ENCODE data around the gene ZNF639. TPM values are rescaled to one million over a fixed set of nuclear protein-coding genes. Genes with fewer than 3 reads are reported as not detected.
A peak's percentile ranks its signal among the peaks of the same experiment; 100 is the strongest.

Gene ZNF639
- total and polyA plus RNA-seq, 2 of the 13 experiments (the other 11 are each of a cell fraction or from before 2014, with no cell fraction given) = 11.6 to 42.4 TPM

- Histone ChIP-seq H3K9me3 (ENCODE audit: low read length) (no peaks in the 10 kb centered on the region), H3K36me3 (replicated peaks in 1 of 2; ENCODE audit: control insufficient read depth in 1 of 2, insufficient read depth in 2 of 2, low read length in 2 of 2) (no peaks in the 10 kb centered on the region), H3K27me3 (ENCODE audit: control insufficient read depth in 1 of 2, insufficient read depth in 2 of 2, low read length in 2 of 2) (no peaks in the 10 kb centered on the region), H3K4me1 (ENCODE audit: insufficient read depth, low read length) (peaks cover 42% of the 10 kb centered on the region), H3K27ac (ENCODE audit: extremely low read length, insufficient read depth, low read length) (no peak overlapping the region), H3K79me2 (ENCODE audit: insufficient read depth, low read length) (peaks cover 8% of the 10 kb centered on the region), H4K20me1 (ENCODE audit: insufficient read depth, low read length) (no peaks in the 10 kb centered on the region), H3K4me2 (ENCODE audit: low read depth, low read length) (no peak overlapping the region), H2AFZ (ENCODE audit: low read length) (no peak overlapping the region), H3K4me3 (replicated peaks in 1 of 3; ENCODE audit: insufficient read depth in 1 of 3, low read depth in 2 of 3, low read length in 3 of 3) (no peak overlapping the region), H3K9ac (ENCODE audit: insufficient read depth, low read depth, low read length) (no peak overlapping the region)
- FAIRE-seq (no peak), ATAC-seq (no peak), DNase-seq (ENCODE audit: low spot score) (no peak)
- POLR2A ChIA-PET = no interaction called here
- BruUV-seq (replicated peaks) = no TSS peak
- no peak for TF ChIP-seq HMG20A (CRISPR knock-in tag; IDR thresholded peaks at IDR 0.05; ENCODE audit: borderline replicate concordance)
- no peak for TF ChIP-seq PCBP1 (IDR thresholded peaks at IDR 0.05; ENCODE audit: borderline replicate concordance, low read depth, low read length)
- TF ChIP-seq ZNF598 (CRISPR knock-in tag; IDR thresholded peaks at IDR 0.05; ENCODE audit: borderline replicate concordance) = no peak
- in situ Hi-C loops (cut with HindIII; ENCODE audit: extremely low pct_ligation_motif_present, low pct_unique_long_range_greater_than_20kb) = loop anchor here (25.0 kb wide), 1 partner anchor 882 kb away; no protein-coding TSS in a partner anchor
- WGBS (ENCODE audit: low lambda C conversion rate) = 36% methylated on average over 2 of the region's 2 CpGs
- CTCF ChIA-PET (ENCODE audit: low intra/inter-chr PET ratio, low total read pairs) = interaction anchor here (0.9 kb wide), 1 partner anchor 303 kb away, joined by 3 read pairs; no protein-coding TSS in a partner anchor
- intact Hi-C loops (cut with micrococcal nuclease; ENCODE audit: unreplicated experiment) = loop anchor here (5.0 to 10.0 kb wide), 2 partner anchors 67 to 94 kb away; partner anchors contain the start of gene KCNMB3
Measured at GRCh38 chr3:179318876-179319275, 4.0 kb upstream of the ZNF639 start.

GRCh38 chr3:179321668-179322285 is 1.1 kb upstream of the ZNF639 start:
- intact Hi-C loops (cut with micrococcal nuclease; ENCODE audit: unreplicated experiment) = loop anchor here (1.0 to 10.0 kb wide), 5 partner anchors 174 to 323 kb away; no protein-coding TSS in a partner anchor
- BruUV-seq (replicated peaks) = no TSS peak
- peak; percentile 38; the same call in 1 of the 2 replicates for TF ChIP-seq SMC3 (IDR thresholded peaks at IDR 0.05; ENCODE audit: low read length)
- no peak for TF ChIP-seq ZNF253 (CRISPR knock-in tag; IDR thresholded peaks at IDR 0.05; ENCODE audit: borderline replicate concordance)
- TF ChIP-seq ZNF512 (CRISPR knock-in tag; IDR thresholded peaks at IDR 0.05) = no peak
- TF ChIP-seq IRF1 (CRISPR knock-in tag; IDR thresholded peaks at IDR 0.05; ENCODE audit: low read depth) = no peak
- TF ChIP-seq ZSCAN20 (CRISPR knock-in tag; IDR thresholded peaks at IDR 0.05; ENCODE audit: borderline replicate concordance) = no peak
- TF ChIP-seq ZNF615 (CRISPR knock-in tag; IDR thresholded peaks at IDR 0.05; ENCODE audit: borderline replicate concordance) = no peak
- TF ChIP-seq ZNF564 (CRISPR knock-in tag; IDR thresholded peaks at IDR 0.05) = no peak
- no peak for TF ChIP-seq ZBTB46 (CRISPR knock-in tag; IDR thresholded peaks at IDR 0.05; ENCODE audit: borderline replicate concordance)
- no peak for TF ChIP-seq IRF2 (CRISPR knock-in tag; IDR thresholded peaks at IDR 0.05)

More at GRCh38 chr3:179321668-179322285, 1.1 kb upstream of the ZNF639 start:
- Histone ChIP-seq H3K27me3 (ENCODE audit: control insufficient read depth in 1 of 2, insufficient read depth in 2 of 2, low read length in 2 of 2) (no peaks in the 10 kb centered on the region; a peak in 1 of 5 replicates), H3K9me3 (ENCODE audit: low read length) (no peaks in the 10 kb centered on the region), H3K9ac (ENCODE audit: insufficient read depth, low read depth, low read length) (peak overlapping the region; percentile 97), H3K27ac (ENCODE audit: extremely low read length, insufficient read depth, low read length) (no peak overlapping the region), H2AFZ (ENCODE audit: low read length) (peak overlapping the region; percentile 96), H3K79me2 (ENCODE audit: insufficient read depth, low read length) (peaks cover 33% of the 10 kb centered on the region), H4K20me1 (ENCODE audit: insufficient read depth, low read length) (peaks cover 6% of the 10 kb centered on the region; the same call in 1 of the 2 replicates), H3K4me1 (ENCODE audit: insufficient read depth, low read length) (peaks cover 50% of the 10 kb centered on the region), H3K4me2 (ENCODE audit: low read depth, low read length) (peak overlapping the region; percentile 97), H3K4me3 (replicated peaks in 1 of 3; ENCODE audit: insufficient read depth in 1 of 3, low read depth in 2 of 3, low read length in 3 of 3) (peak overlapping the region; percentile 61 to 99 (median 92)), H3K36me3 (replicated peaks in 1 of 2; ENCODE audit: control insufficient read depth in 1 of 2, insufficient read depth in 2 of 2, low read length in 2 of 2) (no peaks in the 10 kb centered on the region)
- CTCF ChIA-PET (ENCODE audit: low intra/inter-chr PET ratio, low total read pairs) = interaction anchor here (0.9 to 2.9 kb wide), 4 partner anchors 174 to 306 kb away, joined by 3 to 16 read pairs (median 8); partner anchors contain the start of gene PIK3CA
- POLR2A ChIA-PET = interaction anchor here (1.3 to 1.8 kb wide), 2 partner anchors 71 to 241 kb away, joined by 5 to 6 read pairs; partner anchors contain the start of genes ACTL6A and KCNMB3
- FAIRE-seq (peak; percentile 39), DNase-seq (ENCODE audit: low spot score) (peak; percentile 29), ATAC-seq (peak; percentile 13; the same call in 2 of the 3 replicates)
- 1% methylated on average over 10 of the region's 10 CpGs for WGBS (ENCODE audit: low lambda C conversion rate)
- in situ Hi-C loops (cut with HindIII; ENCODE audit: extremely low pct_ligation_motif_present, low pct_unique_long_range_greater_than_20kb) = loop anchor here (5.0 to 25.0 kb wide), 4 partner anchors 174 to 884 kb away; partner anchors contain the start of gene PIK3CA
